Mucosa of rectum (tissue), 2 donors: Measurements from ENCODE around the gene GPX4.
A peak's percentile ranks its signal among the peaks of the same experiment; 100 is the strongest.

Experiments used
- H3K27ac ChIP-seq, 2 donors: one replicate each; pipeline ENCODE4 v1.7.0; 2013; ENCODE audit warnings: inconsistent platforms in 2 of 2, low read depth in 2 of 2, low read length in 2 of 2
- H3K27me3 ChIP-seq, 2 donors: one replicate each; pipeline ENCODE4 v1.7.0; 2013; ENCODE audit warnings: low read length in 2 of 2; ENCODE audit not compliant: control insufficient read depth in 2 of 2, insufficient read depth in 2 of 2
- H3K36me3 ChIP-seq, 2 donors: one replicate each; pipeline ENCODE4 v1.7.0; 2013; ENCODE audit warnings: low read length in 2 of 2; ENCODE audit not compliant: control insufficient read depth in 2 of 2, insufficient read depth in 2 of 2
- H3K4me1 ChIP-seq, 2 donors: one replicate each; pipeline ENCODE4 v1.7.0; 2013; ENCODE audit warnings: low read length in 2 of 2, mild to moderate bottlenecking in 1 of 2; ENCODE audit not compliant: control insufficient read depth in 2 of 2, insufficient read depth in 2 of 2
- H3K4me3 ChIP-seq, 2 donors: one replicate each; pipeline ENCODE4 v1.7.0; 2013; ENCODE audit warnings: low read length in 2 of 2
- H3K9ac ChIP-seq, 2 donors: one replicate each; pipeline ENCODE4 v1.7.0; 2013; ENCODE audit warnings: low read length in 2 of 2, low read depth in 1 of 2, mild to moderate bottlenecking in 1 of 2
- H3K9me3 ChIP-seq, 2 donors: one replicate each; pipeline ENCODE4 v1.7.0; 2013; ENCODE audit warnings: low read length in 2 of 2; ENCODE audit not compliant: control insufficient read depth in 2 of 2
- donor health status: healthy.
- donor health status: Normal muscosa, but diverticular disease.

GPX4 gene

GRCh38 chr19:1145635-1146411 lies 42.0 kb downstream of the GPX4 start:
- Histone ChIP-seq H3K9ac (no peak overlapping the region), H3K27me3 (no peaks in the 10 kb centered on the region), H3K27ac (no peak overlapping the region), H3K9me3 (no peaks in the 10 kb centered on the region), H3K36me3 (peaks cover 17 to 21% of the 10 kb centered on the region in 2 donors), H3K4me1 (no peaks in the 10 kb centered on the region), H3K4me3 (no peak overlapping the region)

- Histone ChIP-seq H3K36me3 (peaks cover 17 to 21% of the 10 kb centered on the region in 2 donors), H3K27me3 (no peaks in the 10 kb centered on the region), H3K9ac (no peak overlapping the region), H3K27ac (no peak overlapping the region), H3K9me3 (no peaks in the 10 kb centered on the region), H3K4me1 (no peaks in the 10 kb centered on the region), H3K4me3 (no peak overlapping the region)
Measured at GRCh38 chr19:1146412-1146699, 42.6 kb downstream of the GPX4 start.

DNA sequence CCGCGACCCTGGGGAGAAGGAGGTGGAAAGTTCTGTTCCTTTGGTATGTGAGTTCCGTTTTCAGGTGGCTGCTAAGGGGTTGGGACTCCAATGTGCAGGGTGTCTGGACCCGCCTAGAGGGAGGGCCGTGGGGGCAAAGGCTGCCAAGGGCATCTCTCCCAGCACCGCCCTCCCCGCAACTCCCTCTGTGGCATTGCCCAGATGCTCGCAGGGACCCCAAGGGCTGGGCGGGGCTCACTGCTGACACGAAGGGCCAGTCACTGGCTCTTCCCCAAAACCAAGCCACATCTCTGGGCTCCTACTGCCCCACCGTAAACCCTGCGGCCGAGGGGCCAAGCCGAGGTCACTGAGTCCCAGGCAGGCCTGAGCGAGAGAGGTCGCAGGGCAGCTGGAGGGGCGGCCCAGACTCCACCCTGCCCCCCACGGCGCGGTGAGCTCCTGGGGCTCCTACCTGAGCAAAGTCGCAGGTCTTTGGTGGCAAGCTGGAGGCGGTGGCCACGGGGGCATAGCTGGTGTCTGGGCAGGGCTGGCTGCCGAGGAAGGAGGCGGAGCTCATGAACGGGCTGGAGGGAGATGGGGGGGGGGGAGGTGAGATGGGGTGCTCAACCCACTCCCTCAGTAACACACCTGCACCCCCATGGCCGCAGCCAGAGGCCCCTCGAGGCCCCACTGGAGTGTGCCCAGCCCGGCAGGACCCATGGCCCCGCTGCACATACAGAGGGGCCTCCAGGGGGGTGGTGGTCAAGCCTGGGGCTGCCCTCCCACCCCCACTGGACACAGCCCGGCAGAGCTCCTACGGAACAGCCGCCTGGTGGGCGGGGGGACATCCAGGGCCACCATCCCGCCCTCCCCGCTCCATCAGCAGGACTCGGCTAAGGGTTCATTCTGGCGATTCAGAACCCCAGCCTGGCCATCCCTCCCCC lies 43.3 kb downstream of the GPX4 start:
- peaks cover 18 to 25% of the 10 kb centered on the region in 2 donors for H3K36me3 ChIP-seq

GRCh38 chr19:1147934-1148549 lies 44.2 kb downstream of the GPX4 start:
- Histone ChIP-seq H3K4me1 (no peaks in the 10 kb centered on the region), H3K4me3 (no peak overlapping the region), H3K27me3 (no peaks in the 10 kb centered on the region), H3K36me3 (peaks cover 23 to 25% of the 10 kb centered on the region in 2 donors), H3K9me3 (no peaks in the 10 kb centered on the region), H3K9ac (no peak overlapping the region), H3K27ac (no peak overlapping the region)

More for the DNA sequence above, 43.3 kb downstream of the GPX4 start:
- Histone ChIP-seq H3K4me1 (no peaks in the 10 kb centered on the region), H3K4me3 (no peak overlapping the region), H3K27me3 (no peaks in the 10 kb centered on the region), H3K27ac (no peak overlapping the region), H3K9me3 (no peaks in the 10 kb centered on the region), H3K9ac (no peak overlapping the region)

DNA sequence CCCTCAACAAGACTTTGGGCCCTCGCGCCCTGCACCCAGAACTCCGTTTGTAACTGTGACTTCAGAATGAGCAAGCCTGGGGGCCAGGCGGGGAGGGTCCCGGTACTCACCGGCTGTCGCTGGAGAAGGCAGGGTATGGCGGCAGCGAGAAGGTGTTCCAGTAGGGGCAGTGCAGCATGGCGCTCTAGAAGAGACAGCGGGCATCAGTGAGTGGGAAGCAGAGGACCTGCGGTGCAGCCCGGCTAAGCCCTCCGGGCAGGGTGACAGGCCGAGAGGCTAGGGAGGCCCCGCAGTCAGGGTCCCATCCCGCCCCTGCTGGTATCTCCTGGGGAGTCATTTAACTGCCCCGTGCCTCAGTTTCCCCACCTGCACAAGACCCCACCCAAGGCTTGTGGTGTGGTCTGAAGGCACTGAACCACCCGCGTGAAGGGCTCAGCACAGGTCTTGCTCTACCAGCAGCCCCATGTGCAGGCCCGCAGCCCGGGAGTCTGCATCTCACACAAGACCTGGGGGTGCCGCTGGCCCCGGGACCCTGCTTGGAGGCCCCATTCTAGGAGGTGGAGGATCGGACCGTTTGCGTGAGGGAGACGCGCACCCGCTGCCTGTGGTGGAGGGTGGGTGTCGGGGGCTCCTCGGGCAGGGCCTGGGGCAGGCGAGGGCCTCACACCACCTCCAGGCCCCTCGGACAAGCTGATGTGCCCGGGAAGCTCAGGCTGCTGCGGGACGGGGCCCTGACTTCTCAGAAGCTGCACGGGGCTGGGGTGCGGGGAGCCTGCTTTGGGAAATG lies 45.7 kb downstream of the GPX4 start:
- peaks cover 21 to 27% of the 10 kb centered on the region in 2 donors for H3K36me3 ChIP-seq

DNA sequence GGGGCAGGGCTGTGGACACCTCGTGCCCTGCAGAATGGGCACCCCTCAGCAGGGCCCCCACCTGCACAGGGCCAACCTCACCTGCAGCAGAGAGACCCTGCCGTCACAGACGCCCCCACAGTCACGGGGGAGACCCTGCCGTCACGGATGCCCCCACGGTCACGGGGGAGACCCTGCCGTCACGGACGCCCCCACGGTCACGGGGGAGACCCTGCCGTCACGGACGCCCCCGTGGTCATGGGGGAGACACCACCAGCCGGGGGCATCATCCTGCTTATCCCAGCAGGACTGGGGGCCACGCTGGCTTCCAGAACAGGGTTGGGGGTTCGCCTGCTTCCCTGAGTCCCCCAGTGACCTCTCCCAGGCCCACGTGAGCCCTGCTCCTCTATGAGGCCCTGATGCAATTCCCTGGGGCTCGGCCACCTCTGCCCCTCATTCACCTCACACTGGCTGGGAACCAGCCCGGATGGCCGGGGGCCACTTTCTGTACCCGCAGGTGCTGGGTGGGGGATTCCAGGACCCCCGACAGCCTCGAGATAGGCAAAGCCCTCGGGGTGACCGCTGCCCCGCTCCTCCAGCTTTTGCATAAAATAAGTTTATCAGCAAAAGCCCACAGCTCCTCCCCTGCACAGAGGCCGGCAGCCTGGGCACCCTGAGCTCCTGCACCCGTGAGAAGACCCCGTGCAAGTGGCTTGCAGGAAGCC lies 46.7 kb downstream of the GPX4 start:
- Histone ChIP-seq H3K27ac (no peak overlapping the region), H3K4me1 (peaks cover 9 to 12% of the 10 kb centered on the region in 2 donors), H3K4me3 (no peak overlapping the region), H3K9me3 (no peaks in the 10 kb centered on the region), H3K9ac (no peak overlapping the region), H3K27me3 (no peaks in the 10 kb centered on the region), H3K36me3 (peaks cover 21 to 27% of the 10 kb centered on the region in 2 donors)

More for the DNA sequence above, 45.7 kb downstream of the GPX4 start:
- no peak overlapping the region for H3K9ac ChIP-seq
- no peaks in the 10 kb centered on the region for H3K27me3 ChIP-seq
- H3K9me3 ChIP-seq = no peaks in the 10 kb centered on the region
- H3K4me1 ChIP-seq = peaks cover 0 to 1% of the 10 kb centered on the region in 2 donors
- H3K27ac ChIP-seq = no peak overlapping the region
- H3K4me3 ChIP-seq = no peak overlapping the region

DNA sequence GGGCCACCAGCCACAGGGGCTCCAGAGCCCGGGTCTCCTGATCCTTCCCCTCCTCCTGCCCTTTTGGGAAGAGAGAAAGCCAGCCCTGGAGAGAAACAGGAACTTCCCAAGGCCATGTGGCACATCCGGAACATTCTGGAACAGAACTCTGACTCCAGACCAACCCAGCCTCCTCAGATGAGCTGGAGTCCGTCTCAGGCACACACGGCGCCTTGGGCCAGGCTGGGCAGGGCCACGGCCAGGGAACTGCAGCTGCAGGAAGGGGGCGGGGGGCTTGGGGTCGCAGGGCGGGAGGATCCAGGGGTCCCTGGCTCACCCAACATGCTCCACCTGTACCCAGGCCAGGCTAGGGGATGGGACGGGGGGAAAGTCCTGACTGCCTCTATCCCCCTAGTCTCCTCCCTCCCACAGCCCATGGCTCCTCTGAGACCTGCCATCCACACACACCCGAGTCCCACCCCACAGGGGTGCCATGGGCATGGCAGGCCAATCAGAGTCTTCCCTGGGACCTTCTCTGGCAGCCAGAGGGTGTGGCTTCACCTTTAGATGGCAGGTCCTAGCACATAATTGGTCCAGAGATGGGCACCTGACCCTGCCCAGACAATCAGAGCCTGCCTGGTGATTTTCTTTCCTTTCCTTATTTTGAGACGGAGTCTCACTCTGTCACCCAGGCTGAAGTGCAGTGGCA lies 47.4 kb downstream of the GPX4 start:
- Histone ChIP-seq H3K4me3 (no peak overlapping the region), H3K27me3 (no peaks in the 10 kb centered on the region), H3K36me3 (peaks cover 17 to 22% of the 10 kb centered on the region in 2 donors), H3K4me1 (peaks cover 14 to 15% of the 10 kb centered on the region in 2 donors), H3K9me3 (no peaks in the 10 kb centered on the region), H3K27ac (peak overlapping the region in 1 of 2 donors; percentile 22), H3K9ac (no peak overlapping the region)

DNA sequence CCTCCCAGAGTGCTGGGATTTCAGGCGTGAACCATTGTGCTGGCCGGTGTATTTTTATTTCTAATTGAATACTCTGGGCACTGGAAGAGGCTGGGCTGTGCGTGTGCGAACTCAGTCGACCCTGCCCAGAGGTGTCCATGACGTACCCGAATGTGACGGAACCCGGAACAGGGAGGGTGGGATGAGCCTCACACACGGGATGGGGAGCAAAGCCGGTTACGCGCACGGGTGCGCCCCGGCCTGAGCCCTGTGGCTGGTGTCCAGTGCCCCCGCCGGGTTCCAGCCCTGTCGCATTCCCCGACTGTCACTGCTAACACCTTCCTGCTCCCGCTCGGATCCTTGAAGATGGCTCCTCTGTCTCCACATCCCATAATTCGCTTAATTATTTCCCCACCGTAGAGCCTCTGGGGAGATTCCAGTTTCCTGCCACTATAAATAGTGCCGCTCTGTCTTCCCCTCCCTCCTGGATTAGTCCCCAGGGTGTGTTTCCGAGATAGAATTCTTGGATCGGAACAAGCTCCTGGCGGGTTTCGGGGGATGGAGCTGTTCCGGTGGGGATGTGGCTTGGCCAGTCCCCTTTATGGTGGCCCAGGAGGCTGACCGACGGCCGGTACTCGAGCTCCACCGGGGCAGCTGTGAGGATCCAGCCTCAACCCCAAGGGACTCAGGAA lies 48.3 kb downstream of the GPX4 start:
- Histone ChIP-seq H3K4me1 (peaks cover 14 to 15% of the 10 kb centered on the region in 2 donors), H3K4me3 (no peak overlapping the region)

More for the DNA sequence above, 48.3 kb downstream of the GPX4 start:
- Histone ChIP-seq H3K36me3 (peaks cover 11 to 18% of the 10 kb centered on the region in 2 donors), H3K9ac (no peak overlapping the region), H3K27me3 (no peaks in the 10 kb centered on the region), H3K27ac (peak overlapping the region in 1 of 2 donors; percentile 23), H3K9me3 (no peaks in the 10 kb centered on the region)
